OCI-LY7 (cell line): Measurements from ENCODE around the gene SLC43A1.

ENCODE experiments used
- EZH2phosphoT487 ChIP-seq: fragments of 200-600 bp; sonication (generic); IDR thresholded peaks from 2 replicates; pipeline ENCODE4 v1.6.1; 2018; ENCODE audit warnings: low read depth, borderline replicate concordance, mild to moderate bottlenecking, mixed run types, antibody characterized with exemption, low read length, moderate library complexity, mixed read lengths
- TF ChIP-seq, protein P1 (sequence below): fragments of 200-600 bp; sonication (generic); conservative IDR thresholded peaks from 2 replicates; pipeline ENCODE4 v1.5.1; 2014; ENCODE audit warnings: mild to moderate bottlenecking, antibody characterized with exemption, low read length, moderate library complexity, mixed read lengths

DNA sequence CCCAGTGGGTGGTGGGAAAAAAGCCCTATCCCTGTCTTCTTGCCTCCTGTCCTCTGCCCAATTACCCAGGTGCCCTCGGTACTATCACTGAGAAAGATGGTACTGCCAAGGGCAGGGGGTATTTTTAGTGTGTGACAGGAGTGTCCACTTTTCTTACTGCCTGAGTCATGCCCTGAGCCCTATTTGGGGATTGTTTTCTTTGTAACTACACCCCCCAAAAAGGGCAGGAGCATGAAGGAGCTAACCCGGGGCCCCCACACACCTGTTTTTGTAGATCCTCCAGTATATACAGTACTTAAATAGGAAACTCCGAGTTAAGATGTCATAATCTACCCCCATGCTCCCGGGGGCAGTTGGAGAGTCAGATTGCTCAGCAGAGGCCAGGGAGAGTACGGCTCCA lies 25.7 kb upstream of the SLC43A1 start:
- TF ChIP-seq, protein P1, sequence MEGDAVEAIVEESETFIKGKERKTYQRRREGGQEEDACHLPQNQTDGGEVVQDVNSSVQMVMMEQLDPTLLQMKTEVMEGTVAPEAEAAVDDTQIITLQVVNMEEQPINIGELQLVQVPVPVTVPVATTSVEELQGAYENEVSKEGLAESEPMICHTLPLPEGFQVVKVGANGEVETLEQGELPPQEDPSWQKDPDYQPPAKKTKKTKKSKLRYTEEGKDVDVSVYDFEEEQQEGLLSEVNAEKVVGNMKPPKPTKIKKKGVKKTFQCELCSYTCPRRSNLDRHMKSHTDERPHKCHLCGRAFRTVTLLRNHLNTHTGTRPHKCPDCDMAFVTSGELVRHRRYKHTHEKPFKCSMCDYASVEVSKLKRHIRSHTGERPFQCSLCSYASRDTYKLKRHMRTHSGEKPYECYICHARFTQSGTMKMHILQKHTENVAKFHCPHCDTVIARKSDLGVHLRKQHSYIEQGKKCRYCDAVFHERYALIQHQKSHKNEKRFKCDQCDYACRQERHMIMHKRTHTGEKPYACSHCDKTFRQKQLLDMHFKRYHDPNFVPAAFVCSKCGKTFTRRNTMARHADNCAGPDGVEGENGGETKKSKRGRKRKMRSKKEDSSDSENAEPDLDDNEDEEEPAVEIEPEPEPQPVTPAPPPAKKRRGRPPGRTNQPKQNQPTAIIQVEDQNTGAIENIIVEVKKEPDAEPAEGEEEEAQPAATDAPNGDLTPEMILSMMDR, result no peak
- TF ChIP-seq EZH2phosphoT487, result no peak
